GM23338 (cell line): Measurements from ENCODE around the gene EIF4E.

Source experiments
- CTCF ChIP-seq, 2 experiments: fragments of 200-600 bp in 1 of 2; sonication (generic) in 1 of 2; conservative IDR thresholded peaks; 2 replicates each; pipeline versions ENCODE4 v1.5.1 to v1.6.1; 2016 to 2017; ENCODE audit warnings: antibody characterized with exemption in 2 of 2, low read depth in 2 of 2, mild to moderate bottlenecking in 2 of 2, moderate library complexity in 1 of 2
- EZH2 ChIP-seq: fragments of 200-600 bp; sonication (generic); IDR thresholded peaks from one replicate; pipeline ENCODE4 v1.8.0; 2017; ENCODE audit warnings: antibody characterized with exemption, mild to moderate bottlenecking, low read depth; ENCODE audit not compliant: unreplicated experiment
- NANOG ChIP-seq: IDR thresholded peaks from 2 replicates; pipeline ENCODE4 v1.6.1; 2016; ENCODE audit warnings: antibody characterized with exemption, borderline replicate concordance
- POLR2AphosphoS5 ChIP-seq: IDR thresholded peaks from 2 replicates; pipeline ENCODE4 v1.6.1; 2016; ENCODE audit warnings: antibody characterized with exemption, low read depth
- REST ChIP-seq: IDR thresholded peaks from one replicate; pipeline ENCODE4 v1.6.1; 2018; ENCODE audit warnings: antibody characterized with exemption; ENCODE audit not compliant: unreplicated experiment

- TF ChIP-seq CTCF (conservative IDR thresholded peaks at IDR 0.05; ENCODE audit: low read depth in 2 of 2) (no peak), REST (no peak), EZH2 (no peak), POLR2AphosphoS5 (no peak), NANOG (no peak)
These were observed 89.8 kb downstream of the EIF4E start for GRCh38 chr4:98838977-98839618.
